Measurements from ENCODE around the gene ARHGEF18.

Gene ARHGEF18

GRCh38 chr19:7386769-7387168 is 38.0 kb downstream of the ARHGEF18 start:
- DNase-seq: no peak

DNA sequence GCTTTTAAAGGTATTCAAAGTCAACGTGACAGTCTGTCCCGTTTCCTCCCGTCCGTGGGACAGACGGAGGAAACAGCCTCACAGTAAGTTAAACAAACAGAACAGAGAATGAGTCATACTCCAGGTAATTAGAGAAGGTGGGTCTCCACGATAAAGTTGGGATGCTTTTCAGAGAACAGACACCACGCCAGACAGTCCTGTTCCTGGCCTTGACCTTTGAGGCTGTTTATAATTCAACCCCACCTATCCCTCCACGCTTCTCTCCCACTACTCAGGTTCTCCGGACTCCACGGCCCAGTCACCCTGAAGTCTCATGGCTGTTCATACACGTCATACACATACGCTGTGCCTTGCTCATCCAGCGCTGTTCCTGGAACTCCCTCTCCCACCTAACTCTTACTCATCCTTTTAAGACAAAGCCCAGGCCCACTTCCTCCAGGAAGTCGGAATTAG is 42.5 kb downstream of the ARHGEF18 start:
- DNase-seq: no peak

DNA sequence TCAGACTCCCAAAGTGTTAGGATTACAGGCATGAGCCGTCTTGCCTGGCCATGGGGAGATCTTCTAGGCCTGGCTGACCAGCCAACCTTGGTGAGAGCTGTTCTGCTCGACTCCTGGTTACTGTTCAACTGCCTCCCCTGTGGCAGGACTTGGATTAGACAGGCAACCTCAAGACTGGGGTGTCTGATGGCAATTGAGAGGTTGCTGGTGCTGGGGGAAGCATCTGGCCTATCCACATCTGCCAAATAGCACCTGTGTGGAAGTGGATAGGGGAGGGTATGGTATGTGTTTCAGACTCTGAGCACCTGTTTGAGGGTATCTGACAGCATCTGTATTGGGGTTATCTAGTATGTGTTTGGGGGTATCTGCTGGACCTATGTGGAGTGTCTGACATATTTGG is 44.7 kb downstream of the ARHGEF18 start:
- DNase-seq: no peak

- no peak for DNase-seq
Observed at GRCh38 chr19:7393939-7394730, 45.4 kb downstream of the ARHGEF18 start.

GRCh38 chr19:7394731-7395359 is 46.1 kb downstream of the ARHGEF18 start:
- DNase-seq: peak; percentile 86 to 89

- DNase-seq: no peak
Observed at GRCh38 chr19:7395360-7396066, 46.8 kb downstream of the ARHGEF18 start.

DNA sequence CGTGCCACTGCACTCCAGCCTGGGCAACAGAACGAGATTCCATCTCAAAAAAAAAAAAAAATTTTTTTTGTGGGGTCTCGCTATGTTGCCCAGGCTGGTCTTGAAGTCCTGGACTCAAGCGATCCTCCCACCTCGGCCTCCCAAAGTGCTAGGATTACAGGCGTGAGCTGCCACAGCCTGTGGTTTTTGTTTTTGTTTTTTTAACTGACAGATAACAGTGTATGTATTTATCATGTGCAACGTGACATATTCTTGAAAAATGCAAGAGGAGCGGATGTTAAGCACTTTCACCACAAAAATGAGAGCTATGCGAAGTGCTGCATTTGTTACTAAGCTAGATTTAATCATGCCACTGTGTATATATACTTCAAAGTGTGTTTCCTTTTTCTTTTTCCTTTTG is 49.0 kb downstream of the ARHGEF18 start:
- DNase-seq: no peak
